ENCODE data around the gene TMEM273. TPM values are rescaled to one million over a fixed set of nuclear protein-coding genes. Genes with fewer than 3 reads are reported as not detected.

Gene TMEM273
- total and polyA plus RNA-seq, 8 donors: 0.91 to 7.5 (median 2.7) TPM

- no peak for DNase-seq
- intact Hi-C loops (cut with DNase I): loop anchor here in 2 of 3 donors (10.0 kb wide), 1 partner anchor 177 kb away; no protein-coding TSS in a partner anchor
Measured at GRCh38 chr10:49161411-49161997, 26.7 kb downstream of the TMEM273 start.

GRCh38 chr10:49160814-49161213, 27.4 kb downstream of the TMEM273 start:
- DNase-seq (no peak), ATAC-seq (no peak), FAIRE-seq (no peak)
- intact Hi-C loops (cut with DNase I): loop anchor here in 2 of 3 donors (10.0 kb wide), 1 partner anchor 176 kb away; no protein-coding TSS in a partner anchor
- WGBS, 2 donors: 72% methylated on average over 5 of the region's 5 CpGs
- Histone ChIP-seq H3K36me3 (no peaks in the 10 kb centered on the region), H3K27ac (no peak overlapping the region), H3K9me3 (no peaks in the 10 kb centered on the region), H3K4me3 (no peak overlapping the region), H3K4me1 (no peaks in the 10 kb centered on the region), H3K27me3 (no peaks in the 10 kb centered on the region)
- TF ChIP-seq, protein P1, sequence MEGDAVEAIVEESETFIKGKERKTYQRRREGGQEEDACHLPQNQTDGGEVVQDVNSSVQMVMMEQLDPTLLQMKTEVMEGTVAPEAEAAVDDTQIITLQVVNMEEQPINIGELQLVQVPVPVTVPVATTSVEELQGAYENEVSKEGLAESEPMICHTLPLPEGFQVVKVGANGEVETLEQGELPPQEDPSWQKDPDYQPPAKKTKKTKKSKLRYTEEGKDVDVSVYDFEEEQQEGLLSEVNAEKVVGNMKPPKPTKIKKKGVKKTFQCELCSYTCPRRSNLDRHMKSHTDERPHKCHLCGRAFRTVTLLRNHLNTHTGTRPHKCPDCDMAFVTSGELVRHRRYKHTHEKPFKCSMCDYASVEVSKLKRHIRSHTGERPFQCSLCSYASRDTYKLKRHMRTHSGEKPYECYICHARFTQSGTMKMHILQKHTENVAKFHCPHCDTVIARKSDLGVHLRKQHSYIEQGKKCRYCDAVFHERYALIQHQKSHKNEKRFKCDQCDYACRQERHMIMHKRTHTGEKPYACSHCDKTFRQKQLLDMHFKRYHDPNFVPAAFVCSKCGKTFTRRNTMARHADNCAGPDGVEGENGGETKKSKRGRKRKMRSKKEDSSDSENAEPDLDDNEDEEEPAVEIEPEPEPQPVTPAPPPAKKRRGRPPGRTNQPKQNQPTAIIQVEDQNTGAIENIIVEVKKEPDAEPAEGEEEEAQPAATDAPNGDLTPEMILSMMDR (IDR thresholded peaks at IDR 0.05): no peak

More at GRCh38 chr10:49161411-49161997, 26.7 kb downstream of the TMEM273 start:
- Histone ChIP-seq H3K27me3 (no peaks in the 10 kb centered on the region), H3K4me3 (no peak overlapping the region), H3K4me1 (no peaks in the 10 kb centered on the region), H3K36me3 (no peaks in the 10 kb centered on the region), H3K9me3 (no peaks in the 10 kb centered on the region), H3K27ac (no peak overlapping the region)
- ATAC-seq (peak in 3 of 4 donors; percentile 49 to 63 (median 62)), FAIRE-seq (no peak)
- WGBS, 2 donors: 33 to 45% methylated on average over 8 of the region's 8 CpGs
- TF ChIP-seq, protein P1 (IDR thresholded peaks at IDR 0.05): no peak

DNA sequence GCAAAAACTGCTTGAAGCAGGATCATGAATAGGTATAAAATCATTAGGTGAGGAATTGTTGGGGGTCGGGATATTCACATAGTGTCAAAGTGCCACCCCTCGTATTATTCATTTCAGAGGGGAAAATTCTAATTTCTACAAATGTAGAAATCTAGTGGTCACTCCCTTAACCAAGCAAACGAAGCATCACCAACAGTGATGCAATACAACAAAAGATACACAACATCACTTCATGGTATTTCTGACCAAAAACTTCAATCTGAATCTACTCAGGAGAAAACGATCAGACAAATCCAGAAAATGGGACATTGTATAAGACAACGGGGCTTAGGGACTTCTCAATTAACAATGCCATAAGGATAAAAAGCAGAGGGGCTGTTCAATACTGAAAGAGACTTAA, 28.1 kb downstream of the TMEM273 start:
- TF ChIP-seq, protein P1 (IDR thresholded peaks at IDR 0.05): no peak

GRCh38 chr10:49158915-49159314, 29.3 kb downstream of the TMEM273 start:
- Histone ChIP-seq H3K27me3 (no peaks in the 10 kb centered on the region), H3K4me1 (no peaks in the 10 kb centered on the region), H3K36me3 (no peaks in the 10 kb centered on the region), H3K9me3 (no peaks in the 10 kb centered on the region), H3K27ac (no peak overlapping the region), H3K4me3 (no peak overlapping the region)
- TF ChIP-seq, protein P1 (IDR thresholded peaks at IDR 0.05): no peak
- intact Hi-C loops (cut with DNase I): no loop called here
- WGBS, 2 donors: 9 to 12% methylated on average over 3 of the region's 3 CpGs
- DNase-seq (no peak), ATAC-seq (no peak), FAIRE-seq (no peak)

More for the DNA sequence above, 28.1 kb downstream of the TMEM273 start:
- Histone ChIP-seq H3K27ac (no peak overlapping the region), H3K27me3 (no peaks in the 10 kb centered on the region), H3K4me3 (no peak overlapping the region), H3K9me3 (no peaks in the 10 kb centered on the region), H3K4me1 (no peaks in the 10 kb centered on the region), H3K36me3 (no peaks in the 10 kb centered on the region)
- 56 to 75% methylated on average over 5 of the region's 5 CpGs for whole genome bisulfite sequencing, 2 donors
- intact Hi-C loops (cut with DNase I): loop anchor here in 2 of 3 donors (10.0 kb wide), 1 partner anchor 175 kb away; no protein-coding TSS in a partner anchor
- no peak for FAIRE-seq
- no peak for ATAC-seq
- no peak for DNase-seq

DNA sequence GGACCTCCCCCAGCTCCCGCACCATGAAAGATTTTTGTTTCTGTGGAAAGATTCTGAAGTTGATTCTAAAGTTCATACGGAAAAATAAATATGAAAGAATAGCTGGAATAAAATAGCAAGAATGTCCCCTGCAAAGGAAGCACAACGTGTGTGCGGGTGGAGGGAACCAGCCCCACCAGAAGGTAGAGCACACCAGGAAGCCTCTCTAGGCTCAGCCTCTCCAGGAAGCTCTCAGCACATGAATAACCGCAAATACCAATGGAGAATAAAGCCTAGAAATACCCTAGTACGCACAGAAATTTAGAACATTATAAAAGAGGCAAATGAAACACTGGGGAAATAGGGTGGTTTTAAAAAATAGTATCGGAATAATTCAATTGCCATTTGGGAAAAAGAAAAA, 29.8 kb downstream of the TMEM273 start:
- TF ChIP-seq, protein P1 (IDR thresholded peaks at IDR 0.05): no peak
- no peaks in the 10 kb centered on the region for H3K36me3 ChIP-seq
- H3K4me1 ChIP-seq: no peaks in the 10 kb centered on the region
- no peaks in the 10 kb centered on the region for H3K9me3 ChIP-seq
- no peaks in the 10 kb centered on the region for H3K27me3 ChIP-seq
- H3K4me3 ChIP-seq: no peak overlapping the region
- H3K27ac ChIP-seq: no peak overlapping the region
- FAIRE-seq (no peak), DNase-seq (no peak), ATAC-seq (no peak)
- intact Hi-C loops (cut with DNase I): no loop called here
- WGBS, 2 donors: 52 to 61% methylated on average over 7 of the region's 7 CpGs

All from pancreas (tissue), 10 donors.